Neuronal stem cell (in vitro differentiated cells): ENCODE data around the gene FAM9B.

Source experiments
- DNase-seq: peaks from one replicate; pipeline ENCODE4 v3.0.0-alpha.2; 2013; ENCODE audit warnings: low spot score
- H2AFZ ChIP-seq: one replicate; pipeline ENCODE4 v1.6.1; 2013; ENCODE audit warnings: mild to moderate bottlenecking, low read length, inconsistent platforms
- H2AK5ac ChIP-seq: 2 replicates; pipeline ENCODE4 v1.6.1; 2013; ENCODE audit warnings: low read depth, mild to moderate bottlenecking, inconsistent platforms, low read length, moderate library complexity, mixed read lengths
- H2BK120ac ChIP-seq: 2 replicates; pipeline ENCODE4 v1.6.1; 2013; ENCODE audit warnings: low read depth, mild to moderate bottlenecking, inconsistent platforms, low read length, moderate library complexity, mixed read lengths
- H2BK12ac ChIP-seq: one replicate; pipeline ENCODE4 v1.6.1; 2013; ENCODE audit warnings: low read length, inconsistent platforms
- H2BK15ac ChIP-seq: 2 replicates; pipeline ENCODE4 v1.6.1; 2013; ENCODE audit warnings: mild to moderate bottlenecking, low read length, inconsistent platforms, mixed read lengths
- H2BK5ac ChIP-seq: one replicate; pipeline ENCODE4 v1.6.1; 2013; ENCODE audit warnings: inconsistent platforms, mild to moderate bottlenecking, low read length, moderate library complexity
- H3K14ac ChIP-seq: one replicate; pipeline ENCODE4 v1.6.1; 2013; ENCODE audit warnings: low read length, inconsistent platforms
- H3K18ac ChIP-seq: 2 replicates; pipeline ENCODE4 v1.6.1; 2013; ENCODE audit warnings: low read length, inconsistent platforms
- H3K23ac ChIP-seq: 2 replicates; pipeline ENCODE4 v1.6.1; 2013; ENCODE audit warnings: low read depth, mild to moderate bottlenecking, mixed read lengths, low read length, inconsistent platforms; ENCODE audit not compliant: poor library complexity
- H3K27ac ChIP-seq: replicated peaks from 3 replicates; pipeline ENCODE4 v1.5.1; 2013; ENCODE audit warnings: low read length, inconsistent platforms
- H3K27me3 ChIP-seq, 3 experiments: 2 replicates each; pipeline ENCODE4 v1.6.1; 2013; ENCODE audit warnings: low read length in 3 of 3, mild to moderate bottlenecking in 2 of 3, inconsistent platforms in 1 of 3, low read depth in 1 of 3, mixed read lengths in 1 of 3, moderate library complexity in 1 of 3; ENCODE audit not compliant: control insufficient read depth in 3 of 3, insufficient read depth in 3 of 3
- H3K36me3 ChIP-seq, 2 donors: replicated peaks in 1 of 2; 2 replicates each; pipeline ENCODE4 v1.6.1; 2013; ENCODE audit warnings: low read length in 2 of 2; ENCODE audit not compliant: control insufficient read depth in 2 of 2, insufficient read depth in 2 of 2
- H3K4ac ChIP-seq: 2 replicates; pipeline ENCODE4 v1.6.1; 2013; ENCODE audit warnings: inconsistent platforms, mild to moderate bottlenecking, low read length, moderate library complexity
- H3K4me1 ChIP-seq, 2 donors: 1 replicate in 1 of 2; 2 replicates in 1 of 2; pipeline ENCODE4 v1.6.1; 2013; ENCODE audit warnings: low read length in 2 of 2, low read depth in 1 of 2; ENCODE audit not compliant: control insufficient read depth in 2 of 2, insufficient read depth in 1 of 2
- H3K4me2 ChIP-seq: one replicate; pipeline ENCODE4 v1.6.1; 2013; ENCODE audit warnings: mild to moderate bottlenecking, low read length, inconsistent platforms; ENCODE audit not compliant: insufficient read depth, poor library complexity, severe bottlenecking
- H3K4me3 ChIP-seq, 2 donors: 2 replicates each; pipeline ENCODE4 v1.5.1; 2013; ENCODE audit warnings: low read length in 2 of 2, mild to moderate bottlenecking in 2 of 2, inconsistent platforms in 1 of 2, moderate library complexity in 1 of 2
- H3K79me1 ChIP-seq: one replicate; pipeline ENCODE4 v1.6.1; 2013; ENCODE audit warnings: low read depth, mild to moderate bottlenecking, inconsistent platforms, low read length, moderate library complexity
- H3K9ac ChIP-seq: one replicate; pipeline ENCODE4 v1.6.1; 2013; ENCODE audit warnings: mild to moderate bottlenecking, low read depth, low read length, inconsistent platforms; ENCODE audit not compliant: poor library complexity
- H3K9me3 ChIP-seq, 2 donors: replicated peaks in 1 of 2; 2 replicates each; pipeline versions ENCODE3 to v1.6.1; 2013; ENCODE audit warnings: low read length in 2 of 2, mild to moderate bottlenecking in 2 of 2, inconsistent platforms in 1 of 2, low read depth in 1 of 2, mixed read lengths in 1 of 2, moderate library complexity in 1 of 2; ENCODE audit not compliant: control insufficient read depth in 2 of 2, insufficient read depth in 1 of 2
- H4K8ac ChIP-seq: one replicate; pipeline ENCODE4 v1.6.1; 2013; ENCODE audit warnings: low read depth, mild to moderate bottlenecking, inconsistent platforms, low read length, moderate library complexity
- H4K91ac ChIP-seq: one replicate; pipeline ENCODE4 v1.6.1; 2013; ENCODE audit warnings: low read length, low read depth, mild to moderate bottlenecking, inconsistent platforms; ENCODE audit not compliant: poor library complexity
- whole genome bisulfite sequencing, 2 donors: extraction: QIAGEN DNeasy Blood & Tissue Kit; methylation state at CpG; one replicate each; pipeline ENCODE4 v1.1.7; 2013; ENCODE audit warnings: missing lambda C conversion rate in 2 of 2, mixed read lengths in 1 of 2; ENCODE audit not compliant: insufficient read length in 2 of 2, insufficient replicate concordance in 1 of 2; ENCODE audit errors: extremely low coverage in 2 of 2; 5-methylcytosine and 5-hydroxymethylcytosine counted together

FAM9B gene

GRCh38 chrX:8988446-8988845 is 45.5 kb downstream of the FAM9B start:
- no peak overlapping the region for H2BK15ac ChIP-seq
- H2AFZ ChIP-seq: peak overlapping the region; percentile 49
- no peaks in the 10 kb centered on the region for H3K79me1 ChIP-seq
- H2BK120ac ChIP-seq: no peak overlapping the region
- DNase-seq: no peak
- no peak overlapping the region for H2BK12ac ChIP-seq
- no peak overlapping the region for H3K14ac ChIP-seq
- H3K4me1 ChIP-seq: no peaks in the 10 kb centered on the region
- H3K4me3 ChIP-seq: no peak overlapping the region
- no peak overlapping the region for H2BK5ac ChIP-seq
- H3K18ac ChIP-seq: peak overlapping the region; percentile 57
- no peaks in the 10 kb centered on the region for H3K9me3 ChIP-seq
- H3K4me2 ChIP-seq: no peak overlapping the region
- WGBS, 2 donors: no CpG with 5 or more reads among the region's 4 CpGs
- no peak overlapping the region for H4K91ac ChIP-seq
- no peaks in the 10 kb centered on the region for H3K27me3 ChIP-seq
- peak overlapping the region; percentile 35 for H2AK5ac ChIP-seq
- no peaks in the 10 kb centered on the region for H3K36me3 ChIP-seq
- H3K23ac ChIP-seq: no peak overlapping the region
- H4K8ac ChIP-seq: no peak overlapping the region
- no peak overlapping the region for H3K27ac ChIP-seq
- no peak overlapping the region for H3K9ac ChIP-seq
- H3K4ac ChIP-seq: no peak overlapping the region

GRCh38 chrX:8987672-8988250 is 46.2 kb downstream of the FAM9B start:
- Histone ChIP-seq H3K23ac (no peak overlapping the region), H3K27ac (no peak overlapping the region), H3K14ac (no peak overlapping the region), H2AFZ (no peak overlapping the region), H2BK120ac (no peak overlapping the region), H3K4me1 (no peaks in the 10 kb centered on the region), H3K9ac (peak overlapping the region; percentile 4), H4K8ac (no peak overlapping the region), H2BK5ac (no peak overlapping the region), H3K79me1 (no peaks in the 10 kb centered on the region), H3K27me3 (no peaks in the 10 kb centered on the region), H2AK5ac (no peak overlapping the region), H4K91ac (no peak overlapping the region), H3K36me3 (no peaks in the 10 kb centered on the region), H2BK15ac (no peak overlapping the region), H3K4ac (no peak overlapping the region), H3K9me3 (no peaks in the 10 kb centered on the region), H3K4me3 (no peak overlapping the region), H2BK12ac (no peak overlapping the region), H3K4me2 (no peak overlapping the region), H3K18ac (no peak overlapping the region)
- no CpG with 5 or more reads among the region's 6 CpGs for WGBS, 2 donors
- DNase-seq: no peak

GRCh38 chrX:8984231-8984630 is 49.7 kb downstream of the FAM9B start:
- no peak for DNase-seq

GRCh38 chrX:8981723-8982122 is 52.2 kb downstream of the FAM9B start:
- no peak for DNase-seq
- Histone ChIP-seq H2AFZ (no peak overlapping the region), H3K27ac (no peak overlapping the region), H4K8ac (no peak overlapping the region), H2BK5ac (no peak overlapping the region), H3K27me3 (peaks cover 0 to 2% (median 0%) of the 10 kb centered on the region in 3 experiments), H3K4ac (no peak overlapping the region), H4K91ac (no peak overlapping the region), H2AK5ac (no peak overlapping the region), H3K9me3 (no peaks in the 10 kb centered on the region), H3K9ac (no peak overlapping the region), H3K4me1 (no peaks in the 10 kb centered on the region), H3K23ac (no peak overlapping the region), H3K4me3 (no peak overlapping the region), H3K14ac (no peak overlapping the region), H3K4me2 (no peak overlapping the region), H3K79me1 (no peaks in the 10 kb centered on the region), H2BK15ac (no peak overlapping the region), H2BK120ac (no peak overlapping the region), H2BK12ac (no peak overlapping the region), H3K36me3 (no peaks in the 10 kb centered on the region), H3K18ac (no peak overlapping the region)
- WGBS, 2 donors: no CpG with 5 or more reads among the region's 2 CpGs

More at GRCh38 chrX:8984231-8984630, 49.7 kb downstream of the FAM9B start:
- Histone ChIP-seq H3K9ac (no peak overlapping the region), H2BK5ac (no peak overlapping the region), H4K91ac (no peak overlapping the region), H2BK12ac (no peak overlapping the region), H3K27me3 (peaks cover 0 to 2% (median 0%) of the 10 kb centered on the region in 3 experiments), H3K4ac (no peak overlapping the region), H2AFZ (no peak overlapping the region), H3K4me1 (no peaks in the 10 kb centered on the region), H2BK120ac (no peak overlapping the region), H3K23ac (no peak overlapping the region), H3K18ac (no peak overlapping the region), H2AK5ac (no peak overlapping the region), H4K8ac (no peak overlapping the region), H2BK15ac (no peak overlapping the region), H3K79me1 (no peaks in the 10 kb centered on the region), H3K36me3 (no peaks in the 10 kb centered on the region), H3K14ac (no peak overlapping the region), H3K9me3 (no peaks in the 10 kb centered on the region), H3K27ac (no peak overlapping the region), H3K4me2 (no peak overlapping the region), H3K4me3 (no peak overlapping the region)
- WGBS, 2 donors: no CpG with 5 or more reads among the region's 2 CpGs
